ENCODE data around the gene NBPF1.
"Not testable (repeated sequence)": the region's sequence is repeated elsewhere in the genome, so short reads cannot be mapped to it uniquely, and the experiment has no call there.

The NBPF1 gene

GRCh38 chr1:16621681-16622315 lies 8.4 kb upstream of the NBPF1 start:
- DNase-seq: not testable (repeated sequence)

- no peak for DNase-seq
These were observed 7.9 kb upstream of the NBPF1 start for GRCh38 chr1:16621300-16621658.

DNA sequence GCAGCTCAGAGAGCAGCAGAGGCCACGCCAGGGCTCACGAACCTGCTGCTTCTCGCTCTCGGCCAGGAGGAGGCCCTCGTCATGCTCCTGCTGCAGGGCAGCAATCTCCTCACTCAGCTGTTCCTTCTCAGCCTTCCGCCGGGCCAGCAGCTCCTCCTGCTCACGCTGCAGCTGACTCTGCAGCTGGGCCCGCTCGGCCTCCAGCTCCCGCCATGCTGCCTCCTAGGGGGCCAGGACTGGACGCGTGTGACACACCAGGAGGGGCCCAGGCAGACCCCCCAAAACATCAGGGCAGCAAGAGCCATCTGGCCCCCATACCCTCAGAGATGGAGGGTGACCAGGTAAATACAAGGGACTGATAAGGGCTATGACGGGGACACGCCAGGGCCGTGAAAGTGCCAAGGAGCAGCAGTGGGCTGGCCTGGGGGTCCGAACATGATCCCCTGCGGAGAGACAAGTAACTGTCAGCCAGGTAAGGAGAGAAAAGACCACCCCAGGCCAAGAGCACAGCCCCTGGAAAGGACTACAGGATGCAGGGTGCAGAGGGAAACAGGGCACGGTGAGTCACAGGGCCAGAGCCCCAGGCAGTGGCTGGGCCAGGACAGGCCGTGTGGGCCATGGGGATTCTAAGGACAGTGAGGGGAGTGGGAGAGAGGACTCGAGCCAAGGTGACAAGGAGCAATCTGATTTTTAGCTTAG lies 6.6 kb upstream of the NBPF1 start:
- not testable (repeated sequence) for DNase-seq

DNA sequence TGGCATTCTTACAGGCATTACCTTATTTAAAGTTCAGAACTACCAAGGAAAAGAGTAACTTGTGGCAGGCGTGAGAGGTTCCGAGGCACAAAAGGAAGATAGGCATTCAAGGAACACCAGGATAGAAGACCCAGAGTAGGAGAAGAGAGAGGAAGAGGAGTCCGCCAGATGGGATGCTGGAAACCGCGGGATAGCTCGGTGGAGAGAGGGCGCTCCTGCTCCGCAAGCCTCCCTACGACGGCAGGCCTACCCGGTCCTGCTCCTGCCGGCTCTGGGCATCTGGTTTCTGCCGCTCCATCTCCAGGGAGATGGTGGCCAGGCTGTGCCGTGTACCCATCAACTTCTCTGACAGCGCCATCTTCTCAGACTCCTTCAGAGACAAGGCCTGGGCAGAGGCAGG lies 5.4 kb upstream of the NBPF1 start:
- DNase-seq: no peak

GRCh38 chr1:16617778-16618580 lies 4.6 kb upstream of the NBPF1 start:
- DNase-seq: no peak

DNA sequence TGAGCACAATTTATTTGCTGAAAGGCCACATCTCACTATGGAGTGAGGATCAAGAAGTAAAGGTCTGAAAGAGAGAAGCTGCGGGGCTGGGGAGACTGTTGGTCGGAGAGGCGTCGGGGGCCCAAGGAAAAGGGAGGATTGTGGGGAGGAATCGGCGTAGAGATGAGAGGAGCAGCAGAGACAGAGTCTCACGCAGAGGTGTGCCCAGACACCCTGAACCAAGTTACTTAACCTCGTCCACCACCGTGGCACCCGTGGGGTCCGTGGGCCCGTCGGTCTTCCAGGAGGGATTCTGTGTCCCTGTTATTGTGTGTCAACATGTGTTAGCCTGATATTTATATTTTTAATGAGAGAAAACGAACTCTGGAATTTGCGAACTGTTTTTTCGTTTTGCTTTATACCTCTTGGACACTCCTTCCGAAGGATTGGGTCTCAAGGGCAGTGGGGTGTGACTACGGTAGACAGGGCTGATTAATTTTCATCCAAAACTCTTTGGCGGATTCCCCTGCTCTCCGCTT lies 3.8 kb upstream of the NBPF1 start:
- DNase-seq: no peak

- no peak for DNase-seq
These were observed 2.2 kb upstream of the NBPF1 start for GRCh38 chr1:16615253-16616252.

GRCh38 chr1:16614361-16615252 lies 1.2 kb upstream of the NBPF1 start:
- no peak for DNase-seq

GRCh38 chr1:16612332-16613172 lies 812 bp downstream of the NBPF1 start:
- DNase-seq: no peak

DNA sequence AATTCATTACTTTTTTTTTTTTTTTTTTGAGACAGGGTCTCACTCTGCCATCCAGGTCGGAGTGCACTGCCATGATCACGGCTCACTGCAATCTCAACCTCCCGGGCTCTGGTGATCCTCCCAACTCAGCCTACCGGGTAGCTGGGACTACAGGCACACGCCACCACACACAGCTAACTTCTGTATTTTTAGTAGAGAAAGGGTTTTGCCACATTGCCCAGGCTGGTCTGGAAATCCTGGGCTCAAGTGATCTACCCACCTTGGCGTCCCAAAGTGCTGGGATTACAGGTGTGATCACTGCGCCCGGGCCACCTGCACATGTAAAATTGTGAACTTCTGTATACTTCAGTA lies 1.4 kb downstream of the NBPF1 start:
- not testable (repeated sequence) for DNase-seq

- DNase-seq: not testable (repeated sequence)
These were observed 2.2 kb downstream of the NBPF1 start for GRCh38 chr1:16611164-16611563.

DNA sequence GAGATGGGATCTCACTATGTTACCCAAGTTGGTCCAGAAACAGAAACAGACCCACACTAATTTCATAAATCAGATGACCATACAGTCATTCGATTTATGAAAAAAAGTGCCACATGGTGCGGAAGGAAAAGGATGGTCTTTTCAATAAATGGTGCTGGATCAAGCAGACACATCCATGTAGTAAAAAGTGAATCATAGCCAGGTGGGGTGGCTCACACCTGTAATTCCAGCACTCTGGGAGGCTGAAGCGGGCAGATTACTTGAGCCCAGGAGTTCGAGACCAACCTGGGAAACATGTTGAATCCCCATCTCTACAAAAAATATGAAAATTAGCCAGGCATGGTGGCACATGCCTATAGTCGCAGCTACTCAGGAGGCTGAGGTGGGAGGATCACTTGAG lies 2.8 kb downstream of the NBPF1 start:
- DNase-seq: not testable (repeated sequence)

GRCh38 chr1:16609761-16610160 lies 3.6 kb downstream of the NBPF1 start:
- not testable (repeated sequence) for DNase-seq

- DNase-seq: no peak
These were observed 4.4 kb downstream of the NBPF1 start for GRCh38 chr1:16608838-16609560.

DNA sequence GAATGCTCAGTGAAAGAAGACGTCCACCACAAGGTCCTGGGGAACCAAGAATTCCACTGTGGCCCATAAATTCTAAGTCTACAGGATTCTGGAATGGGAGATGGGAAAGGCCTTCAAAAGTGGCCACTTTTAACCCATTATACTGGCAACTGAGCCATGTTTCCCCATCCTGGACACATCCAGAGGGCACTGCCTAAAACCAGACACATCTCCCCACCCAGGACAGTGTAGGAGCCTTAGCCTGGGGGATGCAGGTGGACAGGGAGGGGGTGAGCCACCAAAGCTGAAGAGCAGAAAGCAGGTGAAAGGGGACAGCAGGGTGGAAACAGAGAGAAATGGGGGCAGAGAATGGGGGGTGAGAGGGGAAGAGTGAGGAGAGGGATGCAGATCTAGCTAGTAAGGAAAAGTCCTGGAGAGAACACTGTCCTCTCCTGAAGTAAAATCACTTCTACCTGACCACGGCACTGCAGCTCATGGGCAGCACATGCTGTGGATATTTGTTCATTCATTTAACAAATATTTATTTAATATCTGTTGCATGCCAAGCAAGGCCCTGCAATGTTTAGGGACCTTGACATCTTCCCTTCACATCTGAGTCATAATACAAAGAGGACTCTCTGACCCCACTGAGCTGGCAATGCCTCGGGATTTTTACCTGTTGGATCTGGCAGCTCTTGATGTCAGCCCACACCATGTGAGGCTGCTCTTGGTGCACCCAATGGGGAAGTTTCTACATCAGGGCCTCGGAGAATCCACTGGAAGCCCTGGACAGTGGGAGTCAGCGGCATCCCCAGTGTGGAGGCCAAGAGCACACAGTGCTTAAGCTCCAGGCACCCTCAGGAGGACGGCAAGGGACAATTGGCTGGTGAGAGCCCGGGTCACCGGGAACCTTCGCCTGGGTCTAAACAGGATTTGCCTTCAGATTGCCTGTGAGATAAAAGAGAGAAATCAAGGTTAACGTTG lies 5.2 kb downstream of the NBPF1 start:
- DNase-seq: not testable (repeated sequence)

DNA sequence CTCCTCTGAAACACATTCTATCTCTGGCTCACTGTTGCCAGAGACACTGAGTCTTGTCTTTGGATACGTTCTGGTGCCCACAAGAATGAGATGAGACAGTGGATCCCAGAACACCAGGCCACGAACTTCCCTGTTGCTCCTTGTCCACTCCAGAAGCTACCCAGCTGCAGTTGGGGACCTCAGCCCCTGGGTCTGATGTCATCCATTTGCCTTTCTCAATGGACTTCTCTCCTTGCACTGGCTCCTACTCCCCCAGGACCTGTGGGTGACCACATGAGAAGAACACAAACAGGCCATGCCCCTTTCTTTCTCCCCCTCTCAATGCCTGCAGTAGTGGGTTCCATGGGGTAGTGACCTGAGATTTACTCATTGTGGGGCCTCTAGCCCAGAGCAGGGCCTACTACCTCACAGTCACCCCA lies 5.9 kb downstream of the NBPF1 start:
- no peak for DNase-seq

DNA sequence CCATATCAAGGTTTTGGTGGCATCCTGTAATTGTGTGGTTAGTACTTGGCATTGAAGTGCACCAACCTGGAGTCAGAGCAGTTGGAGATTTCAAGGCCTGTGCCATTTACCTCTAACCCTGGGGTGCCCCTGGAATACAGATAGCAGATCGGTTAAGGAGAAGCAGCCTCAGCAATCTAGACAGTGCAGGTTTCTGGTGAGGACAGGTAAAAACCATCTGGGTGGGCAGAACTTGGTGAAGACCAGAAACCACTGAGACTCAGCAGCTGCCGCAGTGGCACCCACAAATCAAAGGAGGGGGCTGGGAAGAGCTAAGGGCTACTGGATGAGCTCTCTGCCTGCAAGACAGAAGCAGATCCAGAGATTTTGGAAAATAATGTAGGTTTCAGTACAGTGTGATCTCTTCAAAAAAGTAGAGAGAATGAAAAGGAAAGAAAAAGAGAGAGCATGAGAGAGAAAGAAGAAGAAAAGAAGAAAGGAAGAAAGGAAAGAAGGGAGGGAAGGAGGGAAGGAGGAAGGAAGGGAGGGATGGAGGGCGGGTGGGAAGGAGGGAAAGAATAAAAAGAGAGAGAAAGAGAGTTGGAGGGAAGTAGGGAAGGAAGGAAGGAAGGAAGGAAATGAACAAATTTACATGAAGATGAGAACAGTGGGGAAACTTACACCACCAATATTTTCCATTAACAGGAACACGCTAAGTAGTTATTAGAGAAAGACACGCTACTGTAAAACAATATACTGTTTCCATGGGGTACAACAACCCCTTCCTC lies 6.5 kb downstream of the NBPF1 start:
- not testable (repeated sequence) for DNase-seq

All from NCI-H187 treated with DMSO at 0.1 percent for 48 hours (cell line).